ENCODE results near the gene BCORL1. TPM values are rescaled to one million over a fixed set of nuclear protein-coding genes. Genes with fewer than 3 reads are reported as not detected.

The BCORL1 gene
- total and polyA plus RNA-seq, 2 donors (not counting 3 experiments of a cell fraction or from before 2014, with no cell fraction given), result 1.8 to 13.1 TPM

DNA sequence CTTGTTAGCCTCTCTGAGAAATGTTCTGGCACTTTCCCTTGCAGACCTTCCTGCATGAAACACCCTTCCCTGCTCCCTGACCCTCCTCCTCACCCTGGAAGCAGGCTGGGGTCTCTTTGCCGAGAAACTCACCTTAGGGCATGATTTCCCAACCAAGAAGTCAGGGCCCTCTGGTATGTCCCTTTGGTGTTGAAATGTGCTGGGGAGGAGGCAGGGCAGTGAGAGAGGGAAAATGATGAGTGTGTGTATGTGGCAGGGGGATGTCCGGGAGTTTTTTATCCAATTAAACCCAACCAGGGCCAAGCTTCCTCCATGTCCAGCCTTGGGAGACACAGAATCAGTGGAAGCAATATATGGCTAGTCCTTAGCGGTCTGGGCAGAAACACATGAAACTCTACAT lies 122.8 kb downstream of the BCORL1 start:
- intact Hi-C loops (cut with micrococcal nuclease) (no loop called here), dilution Hi-C loops (cut with MboI; ENCODE audit: extremely low pct_ligation_motif_present, low sequenced_read_pairs) (no loop called here)
- TF ChIP-seq FOS (IDR thresholded peaks at IDR 0.05; ENCODE audit: borderline replicate concordance, insufficient read depth, low read length) (no peak), POLR2A (IDR thresholded peaks at IDR 0.05; ENCODE audit: low read depth, low read length) (no peak), MYC (IDR thresholded peaks at IDR 0.05; ENCODE audit: low read depth, low read length) (no peak), JUN (IDR thresholded peaks at IDR 0.05; ENCODE audit: borderline replicate concordance, insufficient read depth, insufficient read length, low read depth) (no peak)
- Histone ChIP-seq H3K36me3 (ENCODE audit: control insufficient read depth in 2 of 2, extremely low read depth in 1 of 2, insufficient read depth in 2 of 2, low read length in 2 of 2) (no peaks in the 10 kb centered on the region), H3K9me1 (replicated peaks; ENCODE audit: control insufficient read depth, extremely low read depth, insufficient read depth, low read length) (no peaks in the 10 kb centered on the region), H3K4me1 (ENCODE audit: control insufficient read depth, extremely low read depth, insufficient read depth, low read length) (peaks cover 23% of the 10 kb centered on the region), H4K20me1 (replicated peaks; ENCODE audit: control insufficient read depth, extremely low read depth, insufficient read depth, low read length) (no peaks in the 10 kb centered on the region), H3K4me3 (replicated peaks in 1 of 3; ENCODE audit: insufficient read depth in 1 of 3, low read depth in 1 of 3, low read length in 3 of 3) (no peak overlapping the region), H3K27ac (ENCODE audit: insufficient read depth, low read depth, low read length) (no peak overlapping the region), H3K79me2 (ENCODE audit: control insufficient read depth, insufficient read depth, low read length) (peaks cover 86% of the 10 kb centered on the region), H2AFZ (ENCODE audit: low read depth, low read length) (no peak overlapping the region), H3K9ac (replicated peaks; ENCODE audit: extremely low read depth, insufficient read depth, low read length) (no peak overlapping the region), H3K27me3 (ENCODE audit: control insufficient read depth in 2 of 2, insufficient read depth in 2 of 2, low read length in 2 of 2) (no peaks in the 10 kb centered on the region), H3K9me3 (replicated peaks; ENCODE audit: control insufficient read depth, insufficient read depth, low read length) (no peaks in the 10 kb centered on the region), H3K4me2 (ENCODE audit: insufficient read depth, low read length) (no peak overlapping the region)
- DNase-seq (ENCODE audit: low read depth, low spot score), result no peak
- BruUV-seq (replicated peaks), result no TSS peak
- no peak for FAIRE-seq
- CTCF ChIA-PET, result interaction anchor here (1.4 to 3.4 kb wide), 4 partner anchors 10 to 86 kb away, joined by 3 to 15 read pairs (median 9); no protein-coding TSS in a partner anchor
- POLR2A ChIA-PET, result interaction anchor here (0.6 to 1.0 kb wide), 2 partner anchors 20 to 77 kb away, joined by 3 read pairs; no protein-coding TSS in a partner anchor

GRCh38 chrX:130106071-130106470 lies 123.6 kb downstream of the BCORL1 start:
- no peak overlapping the region for H2AFZ ChIP-seq (ENCODE audit: low read depth, low read length)
- peaks cover 23% of the 10 kb centered on the region for H3K4me1 ChIP-seq (ENCODE audit: control insufficient read depth, extremely low read depth, insufficient read depth, low read length)
- H3K79me2 ChIP-seq (ENCODE audit: control insufficient read depth, insufficient read depth, low read length), result peaks cover 78% of the 10 kb centered on the region
- TF ChIP-seq FOS (IDR thresholded peaks at IDR 0.05; ENCODE audit: borderline replicate concordance, insufficient read depth, low read length) (peak; percentile 9), GATA2 (IDR thresholded peaks at IDR 0.05; ENCODE audit: insufficient read depth, insufficient read length, low read depth, low read length) (no peak)
- ChIA-PET POLR2A (interaction anchor here (0.6 to 1.0 kb wide), 2 partner anchors 21 to 76 kb away, joined by 3 read pairs; no protein-coding TSS in a partner anchor), CTCF (interaction anchor here (0.8 to 3.4 kb wide), 6 partner anchors 10 to 86 kb away, joined by 3 to 15 read pairs (median 4); no protein-coding TSS in a partner anchor)
- H3K36me3 ChIP-seq (ENCODE audit: control insufficient read depth in 2 of 2, extremely low read depth in 1 of 2, insufficient read depth in 2 of 2, low read length in 2 of 2), result no peaks in the 10 kb centered on the region
- H3K4me2 ChIP-seq (ENCODE audit: insufficient read depth, low read length), result no peak overlapping the region
- DNase-seq (ENCODE audit: low read depth, low spot score) (peak; percentile 62), FAIRE-seq (peak; percentile 90)
- dilution Hi-C loops (cut with MboI; ENCODE audit: extremely low pct_ligation_motif_present, low sequenced_read_pairs), result no loop called here
- BruUV-seq (replicated peaks), result no TSS peak
- no peaks in the 10 kb centered on the region for H3K9me1 ChIP-seq (replicated peaks; ENCODE audit: control insufficient read depth, extremely low read depth, insufficient read depth, low read length)
- intact Hi-C loops (cut with micrococcal nuclease), result loop anchor here (1.0 kb wide), 2 partner anchors 8 to 21 kb away; no protein-coding TSS in a partner anchor
- H3K4me3 ChIP-seq (replicated peaks in 1 of 3; ENCODE audit: insufficient read depth in 1 of 3, low read depth in 1 of 3, low read length in 3 of 3), result no peak overlapping the region
- no peak overlapping the region for H3K9ac ChIP-seq (replicated peaks; ENCODE audit: extremely low read depth, insufficient read depth, low read length)
- H3K27ac ChIP-seq (ENCODE audit: insufficient read depth, low read depth, low read length), result no peak overlapping the region
- no peaks in the 10 kb centered on the region for H4K20me1 ChIP-seq (replicated peaks; ENCODE audit: control insufficient read depth, extremely low read depth, insufficient read depth, low read length)
- no peaks in the 10 kb centered on the region for H3K9me3 ChIP-seq (replicated peaks; ENCODE audit: control insufficient read depth, insufficient read depth, low read length)
- H3K27me3 ChIP-seq (ENCODE audit: control insufficient read depth in 2 of 2, insufficient read depth in 2 of 2, low read length in 2 of 2), result no peaks in the 10 kb centered on the region

Other genes starting within 250 kb of the BCORL1 start
- gene XPNPEP2, start 243.7 kb upstream of the BCORL1 start, total RNA-seq, result not detected in 2 replicates
- gene XPNPEP2, start 243.7 kb upstream of the BCORL1 start, polyA plus RNA-seq, result 0.03 and 0.04 TPM in 2 replicates
- not detected in 2 replicates for gene SASH3, start 202.7 kb upstream of the BCORL1 start, total RNA-seq
- not detected in 2 replicates for gene SASH3, start 202.7 kb upstream of the BCORL1 start, polyA plus RNA-seq
- gene ZDHHC9, start 138.7 kb upstream of the BCORL1 start, total RNA-seq, result 33.6 and 38.2 TPM in 2 replicates
- 24.6 and 27.4 TPM in 2 replicates for gene ZDHHC9, start 138.7 kb upstream of the BCORL1 start, polyA plus RNA-seq
- gene UTP14A, start 76.5 kb upstream of the BCORL1 start, total RNA-seq, result 23.5 and 27.7 TPM in 2 replicates
- gene UTP14A, start 76.5 kb upstream of the BCORL1 start, polyA plus RNA-seq, result 4.7 and 6.5 TPM in 2 replicates
- 32.9 and 33.4 TPM in 2 replicates for gene ELF4, start 127.9 kb downstream of the BCORL1 start, total RNA-seq
- 31.6 and 31.9 TPM in 2 replicates for gene ELF4, start 127.9 kb downstream of the BCORL1 start, polyA plus RNA-seq
- gene AIFM1, start 183.2 kb downstream of the BCORL1 start, total RNA-seq, result 29.7 and 30.6 TPM in 2 replicates
- 17.2 and 23.7 TPM in 2 replicates for gene AIFM1, start 183.2 kb downstream of the BCORL1 start, polyA plus RNA-seq
- gene RAB33A, start 189.3 kb downstream of the BCORL1 start, total RNA-seq, result 0.91 and 1.4 TPM in 2 replicates
- 1.3 and 1.6 TPM in 2 replicates for gene RAB33A, start 189.3 kb downstream of the BCORL1 start, polyA plus RNA-seq

Data from endothelial cell of umbilical vein (primary cell).